Parathyroid adenoma (tissue), 2 donors: ENCODE measurements around the gene POLD4.

Experiments used
- H2AFZ ChIP-seq: fragments of 300-600 bp; sonication (generic); one replicate; pipeline ENCODE4 v1.7.0; 2017; ENCODE audit warnings: antibody characterized with exemption, mild to moderate bottlenecking
- H3K27ac ChIP-seq: fragments of 300-600 bp; sonication (generic); one replicate; pipeline ENCODE4 v1.7.0; 2017
- H3K27me3 ChIP-seq: fragments of 300-600 bp; sonication (generic); one replicate; pipeline ENCODE4 v1.7.0; 2017; ENCODE audit warnings: low read length; ENCODE audit not compliant: control insufficient read depth, insufficient read depth
- H3K36me3 ChIP-seq: fragments of 300-600 bp; sonication (generic); one replicate; pipeline ENCODE4 v1.7.0; 2017; ENCODE audit warnings: low read length; ENCODE audit not compliant: control insufficient read depth, insufficient read depth
- H3K4me1 ChIP-seq: fragments of 300-600 bp; sonication (generic); one replicate; pipeline ENCODE4 v1.7.0; 2017; ENCODE audit warnings: control low read depth
- H3K4me2 ChIP-seq: fragments of 300-600 bp; sonication (generic); one replicate; pipeline ENCODE4 v1.7.0; 2017; ENCODE audit warnings: low read length
- H3K4me3 ChIP-seq: fragments of 300-600 bp; sonication (generic); one replicate; pipeline ENCODE4 v1.7.0; 2017; ENCODE audit warnings: low read depth, low read length
- H3K79me2 ChIP-seq: fragments of 300-600 bp; sonication (generic); one replicate; pipeline ENCODE4 v1.7.0; 2017; ENCODE audit warnings: control low read depth
- H3K9ac ChIP-seq: fragments of 300-600 bp; sonication (generic); one replicate; pipeline ENCODE4 v1.7.0; 2017; ENCODE audit warnings: mild to moderate bottlenecking
- H3K9me3 ChIP-seq: fragments of 300-600 bp; sonication (generic); one replicate; pipeline ENCODE4 v1.7.0; 2017; ENCODE audit warnings: low read length; ENCODE audit not compliant: control insufficient read depth
- CTCF ChIP-seq: fragments of 300-600 bp; sonication (generic); IDR thresholded peaks from one replicate; pipeline ENCODE4 v1.7.0; 2017; ENCODE audit warnings: antibody characterized with exemption, mild to moderate bottlenecking
- donor health status: primary hyperparathyroidism.

The POLD4 gene

GRCh38 chr11:67349457-67349856, 3.9 kb downstream of the POLD4 start:
- no peaks in the 10 kb centered on the region for H3K36me3 ChIP-seq

GRCh38 chr11:67349036-67349435, 4.3 kb downstream of the POLD4 start:
- Histone ChIP-seq H3K4me3 (no peak overlapping the region), H3K79me2 (peaks cover 2% of the 10 kb centered on the region), H2AFZ (no peak overlapping the region), H3K9ac (no peak overlapping the region), H3K27me3 (no peaks in the 10 kb centered on the region), H3K4me1 (peaks cover 8% of the 10 kb centered on the region), H3K4me2 (no peak overlapping the region), H3K9me3 (no peaks in the 10 kb centered on the region), H3K36me3 (no peaks in the 10 kb centered on the region), H3K27ac (no peak overlapping the region)
- TF ChIP-seq CTCF, result no peak

More at GRCh38 chr11:67349457-67349856, 3.9 kb downstream of the POLD4 start:
- H3K27me3 ChIP-seq, result no peaks in the 10 kb centered on the region
- H3K9me3 ChIP-seq, result no peaks in the 10 kb centered on the region
- no peak overlapping the region for H3K9ac ChIP-seq
- H2AFZ ChIP-seq, result no peak overlapping the region
- H3K27ac ChIP-seq, result no peak overlapping the region
- H3K79me2 ChIP-seq, result peaks cover 2% of the 10 kb centered on the region
- TF ChIP-seq CTCF, result no peak
- H3K4me3 ChIP-seq, result no peak overlapping the region
- H3K4me2 ChIP-seq, result no peak overlapping the region
- H3K4me1 ChIP-seq, result peaks cover 8% of the 10 kb centered on the region

DNA sequence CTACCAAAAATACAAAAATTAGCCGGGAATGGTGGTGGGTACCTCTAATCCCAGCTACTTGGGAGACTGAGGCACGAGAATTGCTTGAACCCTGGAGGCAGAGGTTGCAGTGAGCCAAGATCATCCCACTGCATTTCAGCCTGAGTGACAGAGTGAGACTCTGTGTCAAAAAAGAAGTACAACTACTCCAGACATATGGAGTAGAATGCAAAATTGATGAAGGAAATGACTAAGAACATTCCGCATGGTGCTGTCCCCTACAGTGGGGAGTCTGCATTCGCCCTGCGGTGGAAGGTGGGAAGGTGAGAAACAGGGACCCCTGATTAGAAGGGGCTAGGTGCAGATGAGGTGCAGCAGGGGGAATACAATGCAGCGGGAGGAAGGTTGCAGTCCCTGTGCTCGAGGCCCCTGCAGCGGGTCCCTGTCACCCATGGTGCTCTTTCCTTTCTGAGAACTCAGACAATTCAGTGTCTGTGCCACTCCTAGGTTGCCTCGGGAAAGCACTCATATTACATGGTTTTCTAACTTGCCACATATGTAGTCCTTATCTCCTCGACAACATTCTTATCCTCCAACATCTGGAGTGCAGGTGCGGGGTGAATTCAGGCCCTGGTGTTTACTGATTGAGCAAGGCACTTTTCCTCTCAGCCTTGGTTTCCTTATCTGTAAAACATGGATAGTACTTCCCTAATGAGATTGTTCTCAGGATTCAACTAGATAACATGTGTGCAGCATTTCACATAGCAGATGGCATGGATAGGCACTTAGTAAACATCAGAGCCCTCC, 5.2 kb downstream of the POLD4 start:
- H2AFZ ChIP-seq, result no peak overlapping the region
- H3K4me2 ChIP-seq, result no peak overlapping the region
- peaks cover 2% of the 10 kb centered on the region for H3K79me2 ChIP-seq
- H3K9me3 ChIP-seq, result no peaks in the 10 kb centered on the region
- no peak for TF ChIP-seq CTCF
- peaks cover 4% of the 10 kb centered on the region for H3K4me1 ChIP-seq
- H3K4me3 ChIP-seq, result no peak overlapping the region
- H3K9ac ChIP-seq, result no peak overlapping the region
- H3K36me3 ChIP-seq, result no peaks in the 10 kb centered on the region
- H3K27ac ChIP-seq, result no peak overlapping the region
- H3K27me3 ChIP-seq, result no peaks in the 10 kb centered on the region

DNA sequence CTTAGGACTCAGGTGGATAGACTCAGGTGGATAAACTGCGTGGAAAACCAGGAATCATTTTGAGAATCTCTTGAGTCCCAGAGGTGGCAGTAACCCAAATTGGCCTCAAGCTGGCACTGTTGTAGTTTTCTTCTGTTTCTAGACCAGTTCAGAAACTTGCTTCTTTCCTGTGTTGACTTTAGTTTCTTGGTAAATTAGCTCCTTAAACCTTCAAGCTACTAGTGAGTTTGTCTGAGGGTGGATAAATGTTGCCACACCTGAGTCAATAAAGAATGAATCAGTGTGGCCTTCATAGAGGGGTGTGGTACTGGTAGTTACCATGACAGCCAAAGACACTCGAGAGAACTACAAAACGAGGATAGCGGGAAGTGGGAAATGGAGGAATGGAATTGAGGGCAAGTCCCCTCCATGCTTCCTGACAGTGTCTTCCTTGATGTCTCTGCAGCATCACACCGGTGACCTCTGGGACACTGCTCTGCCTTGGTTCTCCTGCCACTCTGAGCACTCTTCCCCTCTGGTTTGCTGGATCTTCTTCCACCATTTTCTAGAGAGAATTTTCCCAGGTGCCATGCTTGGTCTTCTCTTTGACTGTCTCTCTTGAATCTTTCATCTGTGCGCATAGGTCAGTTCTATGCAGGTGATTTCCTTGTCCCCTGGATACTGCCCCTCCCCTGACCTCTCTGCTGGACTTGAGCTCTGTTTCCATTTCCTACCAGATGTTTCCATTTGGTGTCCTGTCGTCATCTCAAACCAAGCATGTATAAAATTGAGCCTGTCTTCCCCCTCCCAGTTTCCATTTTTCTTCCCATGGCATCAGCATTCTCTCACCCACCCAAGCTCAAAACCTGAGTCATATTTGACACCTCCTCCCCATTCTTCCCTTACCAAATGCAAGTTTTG, 7.2 kb downstream of the POLD4 start:
- Histone ChIP-seq H3K27me3 (no peaks in the 10 kb centered on the region), H3K79me2 (no peaks in the 10 kb centered on the region), H3K4me1 (no peaks in the 10 kb centered on the region), H3K27ac (no peak overlapping the region), H3K4me2 (no peak overlapping the region), H3K4me3 (no peak overlapping the region), H2AFZ (no peak overlapping the region), H3K9me3 (no peaks in the 10 kb centered on the region), H3K36me3 (no peaks in the 10 kb centered on the region), H3K9ac (no peak overlapping the region)
- peak; percentile 50 for TF ChIP-seq CTCF
